IMR-90 (cell line): ENCODE data around the gene TMC1. TPM values are rescaled to one million over a fixed set of nuclear protein-coding genes. Genes with fewer than 3 reads are reported as not detected.

Experiments
- ATAC-seq: fragments of 200-7000 bp; cut with Tn5 transposase; 2 replicates; pipeline ENCODE4 v1.9.1; 2020; ENCODE audit warnings: low read depth, mild to moderate bottlenecking, moderate library complexity
- BruUV-seq: library from RNA; stranded (reverse); fragments of 400-500 nt; replicated peaks from 2 replicates; lab custom pipeline; 2021; lab: Mats Ljungman, UMichigan
- CTCF ChIA-PET: fragments of 300-600 bp; formaldehyde crosslinking; extraction: SDS; loops from one replicate; lab custom pipeline; 2021; ENCODE audit warnings: antibody characterized with exemption; lab: Yijun Ruan, JAX
- POLR2A ChIA-PET: fragments of 300-600 bp; sonication (Branson Sonifier 250); formaldehyde crosslinking; loops from one replicate; lab custom pipeline; 2022; ENCODE audit warnings: antibody characterized with exemption; ENCODE audit not compliant: unreplicated experiment; lab: Charles Lee
- DNase-seq: peaks from one replicate; pipeline ENCODE4 v3.0.0; 2013
- H2AFZ ChIP-seq: replicated peaks from 2 replicates; pipeline ENCODE3; 2013; ENCODE audit warnings: low read length, mild to moderate bottlenecking; ENCODE audit not compliant: poor library complexity
- H2AK5ac ChIP-seq: 2 replicates; pipeline ENCODE4 v1.6.1; 2013; ENCODE audit warnings: low read depth, low read length, inconsistent platforms
- H2AK9ac ChIP-seq: replicated peaks from 2 replicates; pipeline ENCODE3; 2013; ENCODE audit warnings: mild to moderate bottlenecking, low read depth, low read length, moderate library complexity; ENCODE audit not compliant: poor library complexity
- H2BK120ac ChIP-seq: 2 replicates; pipeline ENCODE4 v1.6.1; 2013; ENCODE audit warnings: low read depth, low read length, inconsistent platforms
- H2BK15ac ChIP-seq: 3 replicates; pipeline ENCODE4 v1.6.1; 2013; ENCODE audit warnings: low read depth, low read length, inconsistent platforms
- H2BK20ac ChIP-seq: 2 replicates; pipeline ENCODE4 v1.6.1; 2013; ENCODE audit warnings: low read depth, mild to moderate bottlenecking, inconsistent platforms, low read length, moderate library complexity
- H2BK5ac ChIP-seq: 2 replicates; pipeline ENCODE4 v1.6.1; 2013; ENCODE audit warnings: mild to moderate bottlenecking, low read depth, low read length, inconsistent platforms; ENCODE audit not compliant: poor library complexity, severe bottlenecking
- H3K14ac ChIP-seq: replicated peaks from 2 replicates; pipeline ENCODE4 v1.6.1; 2013; ENCODE audit warnings: low read depth, low read length, inconsistent platforms
- H3K18ac ChIP-seq: 2 replicates; pipeline ENCODE4 v1.6.1; 2013; ENCODE audit warnings: low read depth, low read length, control low read depth
- H3K23ac ChIP-seq: 2 replicates; pipeline ENCODE4 v1.6.1; 2013; ENCODE audit warnings: low read depth, low read length, inconsistent platforms
- H3K27ac ChIP-seq: 2 replicates; pipeline ENCODE4 v1.5.1; 2013; ENCODE audit warnings: mild to moderate bottlenecking, control low read depth, low read length; ENCODE audit not compliant: insufficient read depth
- H3K27me3 ChIP-seq: 2 replicates; pipeline ENCODE4 v1.6.1; 2013; ENCODE audit warnings: low read length; ENCODE audit not compliant: control insufficient read depth, insufficient read depth
- H3K36me3 ChIP-seq: 2 replicates; pipeline ENCODE4 v1.6.1; 2013; ENCODE audit warnings: low read length, mixed read lengths; ENCODE audit not compliant: control insufficient read depth, insufficient read depth
- H3K4ac ChIP-seq: 2 replicates; pipeline ENCODE4 v1.6.1; 2013; ENCODE audit warnings: low read depth, low read length, inconsistent platforms
- H3K4me1 ChIP-seq: 2 replicates; pipeline ENCODE4 v1.6.1; 2013; ENCODE audit warnings: low read length, mixed read lengths; ENCODE audit not compliant: control insufficient read depth, insufficient read depth
- H3K4me2 ChIP-seq: 2 replicates; pipeline ENCODE4 v1.6.1; 2013; ENCODE audit warnings: low read depth, mild to moderate bottlenecking, control low read depth, low read length, moderate library complexity
- H3K4me3 ChIP-seq: 2 replicates; pipeline ENCODE4 v1.5.1; 2013; ENCODE audit warnings: low read depth, mild to moderate bottlenecking, control low read depth, low read length, moderate library complexity; ENCODE audit not compliant: insufficient read depth
- H3K56ac ChIP-seq: 2 replicates; pipeline ENCODE4 v1.6.1; 2013; ENCODE audit warnings: low read length, inconsistent platforms; ENCODE audit not compliant: insufficient read depth; ENCODE audit errors: extremely low read depth
- H3K79me1 ChIP-seq, 2 experiments: 2 replicates each; pipeline ENCODE4 v1.6.1; 2013; ENCODE audit warnings: low read length in 2 of 2, inconsistent platforms in 1 of 2, low read depth in 1 of 2
- H3K9ac ChIP-seq: 2 replicates; pipeline ENCODE4 v1.6.1; 2013; ENCODE audit warnings: low read depth, low read length, control low read depth
- H3K9me1 ChIP-seq: 2 replicates; pipeline ENCODE4 v1.6.1; 2013; ENCODE audit warnings: low read length, inconsistent platforms; ENCODE audit not compliant: insufficient read depth
- H3K9me3 ChIP-seq: 2 replicates; pipeline ENCODE4 v1.6.1; 2013; ENCODE audit warnings: low read length; ENCODE audit not compliant: control insufficient read depth, insufficient read depth
- H4K20me1 ChIP-seq: 2 replicates; pipeline ENCODE4 v1.6.1; 2013; ENCODE audit warnings: low read length, inconsistent platforms; ENCODE audit not compliant: insufficient read depth
- H4K5ac ChIP-seq: 2 replicates; pipeline ENCODE4 v1.6.1; 2013; ENCODE audit warnings: mild to moderate bottlenecking, low read depth, low read length, control low read depth
- H4K8ac ChIP-seq, 2 experiments: 2 replicates each; pipeline ENCODE4 v1.6.1; 2013; ENCODE audit warnings: low read depth in 2 of 2, low read length in 2 of 2, control low read depth in 1 of 2, inconsistent platforms in 1 of 2
- H4K91ac ChIP-seq: 2 replicates; pipeline ENCODE4 v1.6.1; 2013; ENCODE audit warnings: low read depth, low read length, inconsistent platforms; ENCODE audit not compliant: insufficient read depth
- BHLHE40 ChIP-seq: fragments of 150-350 bp; IDR thresholded peaks from 2 replicates; pipeline ENCODE4 v1.6.1; 2016; ENCODE audit warnings: mild to moderate bottlenecking, low read depth, low read length
- CEBPB ChIP-seq: IDR thresholded peaks from 2 replicates; pipeline ENCODE4 v1.6.1; 2012; ENCODE audit warnings: low read depth, low read length, improper control_type of control experiment
- CHD1 ChIP-seq: IDR thresholded peaks from 2 replicates; pipeline ENCODE4 v1.6.1; 2012; ENCODE audit warnings: low read depth, low read length, improper control_type of control experiment
- FOS ChIP-seq: fragments of 150-350 bp; IDR thresholded peaks from 2 replicates; pipeline ENCODE4 v1.6.1; 2016; ENCODE audit warnings: low read depth, low read length
- MAFK ChIP-seq: IDR thresholded peaks from 2 replicates; pipeline ENCODE4 v1.6.1; 2012; ENCODE audit warnings: low read depth, low read length, improper control_type of control experiment
- MAZ ChIP-seq: IDR thresholded peaks from 2 replicates; pipeline ENCODE4 v1.6.1; 2012; ENCODE audit warnings: low read depth, mild to moderate bottlenecking, low read length, improper control_type of control experiment, moderate library complexity, borderline replicate concordance
- MXI1 ChIP-seq: IDR thresholded peaks from 2 replicates; pipeline ENCODE4 v1.6.1; 2012; ENCODE audit warnings: low read depth, mild to moderate bottlenecking, low read length, moderate library complexity, borderline replicate concordance
- NFE2L2 ChIP-seq: fragments of 150-350 bp; IDR thresholded peaks from 2 replicates; pipeline ENCODE4 v1.6.1; 2016; ENCODE audit warnings: low read depth, mild to moderate bottlenecking, low read length
- POLR2A ChIP-seq: IDR thresholded peaks from 2 replicates; pipeline ENCODE4 v1.6.1; 2012; ENCODE audit warnings: mild to moderate bottlenecking, low read depth, low read length
- RAD21 ChIP-seq: IDR thresholded peaks from 2 replicates; pipeline ENCODE4 v1.6.1; 2012; ENCODE audit warnings: low read length, improper control_type of control experiment
- RCOR1 ChIP-seq: IDR thresholded peaks from 2 replicates; pipeline ENCODE4 v1.6.1; 2012; ENCODE audit warnings: mild to moderate bottlenecking, low read length, improper control_type of control experiment; ENCODE audit not compliant: insufficient replicate concordance
- RFX5 ChIP-seq: IDR thresholded peaks from 2 replicates; pipeline ENCODE4 v1.8.0; 2012; ENCODE audit warnings: low read depth, mild to moderate bottlenecking, low read length, moderate library complexity
- SMC3 ChIP-seq: fragments of 150-350 bp; IDR thresholded peaks from 2 replicates; pipeline ENCODE4 v1.6.1; 2016; ENCODE audit warnings: low read depth, mild to moderate bottlenecking, antibody characterized with exemption, low read length, moderate library complexity
- WGBS, 2 experiments: methylation state at CpG; one replicate each; pipeline versions ENCODE4 v1.1.5 to v1.1.7; 2013; ENCODE audit warnings: missing lambda C conversion rate in 2 of 2; ENCODE audit not compliant: insufficient read length in 1 of 2; ENCODE audit errors: extremely low coverage in 2 of 2; 5-methylcytosine and 5-hydroxymethylcytosine counted together
- dilution Hi-C: fragments of 300-500 bp; cut with HindIII; formaldehyde crosslinking; loops from one replicate; pipeline ENCODE4 v1.14.3; 2018; ENCODE audit warnings: low sequenced_read_pairs; ENCODE audit not compliant: unreplicated experiment
- in situ Hi-C: fragments of 300-500 bp; cut with MboI; formaldehyde crosslinking; loops from 3 replicates; pipeline ENCODE4 v1.14.3; 2019; ENCODE audit warnings: low sequenced_read_pairs, inconsistent platforms, mixed read lengths
- intact Hi-C: fragments of 100-400 bp; cut with micrococcal nuclease; formaldehyde crosslinking; loops from 2 replicates; pipeline ENCODE4 v1.10.0; 2022
- polyA plus RNA-seq, 3 experiments: library from polyadenylated mRNA; depleted of rRNA; stranded (reverse); fragments of >200 nt; gene quantifications; 2 replicates each; pipeline ENCODE4 v1.2.3, GENCODE V29; 2012; ENCODE audit warnings: low replicate concordance in 1 of 3
- total RNA-seq: library from RNA; depleted of rRNA; stranded (reverse); fragments of >200 nt; gene quantifications from 2 replicates; pipeline ENCODE4 v1.2.3, GENCODE V29; 2012
- TF ChIP-seq, protein P1 (sequence below): fragments of 150-350 bp; IDR thresholded peaks from 2 replicates; pipeline ENCODE4 v1.6.1; 2016; ENCODE audit warnings: low read depth, mild to moderate bottlenecking, low read length, moderate library complexity, borderline replicate concordance
- TF ChIP-seq, protein P2 (sequence below): fragments of 150-350 bp; IDR thresholded peaks from 2 replicates; pipeline ENCODE4 v1.6.1; 2017; ENCODE audit warnings: mild to moderate bottlenecking, antibody characterized with exemption, low read length, low read depth
- TF ChIP-seq, protein P3 (sequence below): conservative IDR thresholded peaks from 2 replicates; pipeline ENCODE4 v1.5.1; 2012; ENCODE audit warnings: mild to moderate bottlenecking, low read depth, low read length, improper control_type of control experiment

TMC1 gene
- total and polyA plus RNA-seq, 2 of the 4 experiments (the other 2 are of a cell fraction), result not detected

DNA sequence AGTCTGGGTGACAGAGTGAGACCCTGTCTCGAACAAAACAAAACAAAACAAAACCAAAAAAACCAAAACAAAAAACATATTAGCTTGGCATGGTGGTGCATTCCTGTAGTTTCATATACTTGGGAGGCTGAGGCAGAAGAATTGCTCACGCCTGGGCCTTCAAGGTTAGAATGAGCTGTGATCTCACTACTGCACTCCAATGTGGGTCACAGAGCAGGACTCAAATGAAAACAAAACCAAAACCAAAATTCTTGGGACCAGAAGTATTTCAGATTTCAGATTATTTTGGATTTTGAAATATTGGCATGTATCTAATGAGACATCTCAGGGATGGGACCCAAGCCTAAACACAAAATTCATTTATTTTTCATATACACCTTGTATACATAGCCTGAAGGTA is 80.2 kb downstream of the TMC1 start:
- Histone ChIP-seq H3K9me3 (no peaks in the 10 kb centered on the region), H3K27ac (no peak overlapping the region), H3K9ac (no peak overlapping the region), H2AK5ac (no peak overlapping the region), H3K79me1 (no peaks in the 10 kb centered on the region), H3K4me2 (no peak overlapping the region), H2AK9ac (no peak overlapping the region), H4K91ac (no peak overlapping the region), H4K8ac (no peak overlapping the region), H3K4me3 (no peak overlapping the region), H3K23ac (no peak overlapping the region), H4K5ac (no peak overlapping the region), H3K9me1 (0 out of 2 replicates have a peak, but pooled peaks cover 4% of the 10 kb centered on the region), H3K4me1 (no peaks in the 10 kb centered on the region; the same call in 1 of the 2 replicates), H2BK5ac (no peak overlapping the region), H2BK20ac (no peak overlapping the region), H2AFZ (no peak overlapping the region), H3K56ac (no peak overlapping the region), H3K4ac (no peak overlapping the region), H3K18ac (no peak overlapping the region), H2BK15ac (no peak overlapping the region), H4K20me1 (no peaks in the 10 kb centered on the region), H3K36me3 (no peaks in the 10 kb centered on the region), H3K14ac (no peak overlapping the region), H3K27me3 (no peaks in the 10 kb centered on the region), H2BK120ac (no peak overlapping the region)
- in situ Hi-C loops, result loop anchor here (25.0 kb wide), 1 partner anchor 564 kb away; no protein-coding TSS in a partner anchor
- ATAC-seq, result no peak
- POLR2A ChIA-PET, result no interaction called here
- no CpG with 5 or more reads among the region's 2 CpGs for WGBS, 2 experiments
- no peak for DNase-seq
- intact Hi-C loops, result no loop called here
- CTCF ChIA-PET, result interaction anchor here (1.1 to 1.3 kb wide), 2 partner anchors 12 to 47 kb away, joined by 3 read pairs; no protein-coding TSS in a partner anchor
- TF ChIP-seq RAD21 (no peak), FOS (no peak), SMC3 (no peak), MXI1 (no peak), MAZ (no peak), RFX5 (no peak), CHD1 (no peak), RCOR1 (no peak), MAFK (no peak), CEBPB (no peak), BHLHE40 (no peak), NFE2L2 (no peak), POLR2A (no peak)
- TF ChIP-seq, protein P1, sequence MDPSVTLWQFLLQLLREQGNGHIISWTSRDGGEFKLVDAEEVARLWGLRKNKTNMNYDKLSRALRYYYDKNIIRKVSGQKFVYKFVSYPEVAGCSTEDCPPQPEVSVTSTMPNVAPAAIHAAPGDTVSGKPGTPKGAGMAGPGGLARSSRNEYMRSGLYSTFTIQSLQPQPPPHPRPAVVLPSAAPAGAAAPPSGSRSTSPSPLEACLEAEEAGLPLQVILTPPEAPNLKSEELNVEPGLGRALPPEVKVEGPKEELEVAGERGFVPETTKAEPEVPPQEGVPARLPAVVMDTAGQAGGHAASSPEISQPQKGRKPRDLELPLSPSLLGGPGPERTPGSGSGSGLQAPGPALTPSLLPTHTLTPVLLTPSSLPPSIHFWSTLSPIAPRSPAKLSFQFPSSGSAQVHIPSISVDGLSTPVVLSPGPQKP, result no peak
- TF ChIP-seq, protein P2, sequence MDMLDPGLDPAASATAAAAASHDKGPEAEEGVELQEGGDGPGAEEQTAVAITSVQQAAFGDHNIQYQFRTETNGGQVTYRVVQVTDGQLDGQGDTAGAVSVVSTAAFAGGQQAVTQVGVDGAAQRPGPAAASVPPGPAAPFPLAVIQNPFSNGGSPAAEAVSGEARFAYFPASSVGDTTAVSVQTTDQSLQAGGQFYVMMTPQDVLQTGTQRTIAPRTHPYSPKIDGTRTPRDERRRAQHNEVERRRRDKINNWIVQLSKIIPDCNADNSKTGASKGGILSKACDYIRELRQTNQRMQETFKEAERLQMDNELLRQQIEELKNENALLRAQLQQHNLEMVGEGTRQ, result no peak
- TF ChIP-seq, protein P3, sequence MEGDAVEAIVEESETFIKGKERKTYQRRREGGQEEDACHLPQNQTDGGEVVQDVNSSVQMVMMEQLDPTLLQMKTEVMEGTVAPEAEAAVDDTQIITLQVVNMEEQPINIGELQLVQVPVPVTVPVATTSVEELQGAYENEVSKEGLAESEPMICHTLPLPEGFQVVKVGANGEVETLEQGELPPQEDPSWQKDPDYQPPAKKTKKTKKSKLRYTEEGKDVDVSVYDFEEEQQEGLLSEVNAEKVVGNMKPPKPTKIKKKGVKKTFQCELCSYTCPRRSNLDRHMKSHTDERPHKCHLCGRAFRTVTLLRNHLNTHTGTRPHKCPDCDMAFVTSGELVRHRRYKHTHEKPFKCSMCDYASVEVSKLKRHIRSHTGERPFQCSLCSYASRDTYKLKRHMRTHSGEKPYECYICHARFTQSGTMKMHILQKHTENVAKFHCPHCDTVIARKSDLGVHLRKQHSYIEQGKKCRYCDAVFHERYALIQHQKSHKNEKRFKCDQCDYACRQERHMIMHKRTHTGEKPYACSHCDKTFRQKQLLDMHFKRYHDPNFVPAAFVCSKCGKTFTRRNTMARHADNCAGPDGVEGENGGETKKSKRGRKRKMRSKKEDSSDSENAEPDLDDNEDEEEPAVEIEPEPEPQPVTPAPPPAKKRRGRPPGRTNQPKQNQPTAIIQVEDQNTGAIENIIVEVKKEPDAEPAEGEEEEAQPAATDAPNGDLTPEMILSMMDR, result no peak
- dilution Hi-C loops, result no loop called here
- BruUV-seq, result no TSS peak
